Posterior vena cava (tissue), 2 donors: Measurements from ENCODE around the gene ASTN1. TPM values are rescaled to one million over a fixed set of nuclear protein-coding genes. Genes with fewer than 3 reads are reported as not detected.
A peak's percentile ranks its signal among the peaks of the same experiment; 100 is the strongest.

Experiments
- DNase-seq: peaks from one replicate; pipeline ENCODE4 v3.0.0-alpha.2; 2020; ENCODE audit warnings: low spot score
- intact Hi-C, 2 donors: fragments of 100-400 bp; cut with DNase I; formaldehyde crosslinking; loops; one replicate each; pipeline versions ENCODE4 v1.14.1 to v1.14.2; 2022 to 2023
- long read RNA-seq, 2 donors: library from polyadenylated mRNA; unstranded; transcript quantifications; one replicate each; pipeline ENCODE4 v2.0.0, GENCODE V29; 2020 to 2021
- total RNA-seq, 2 donors: library from RNA; stranded (reverse); fragmentation: NEBNext Ultra II Directional; extraction: Animal tissue kit (Norgen Biotek cat#: 25700); gene quantifications; one replicate each; pipeline ENCODE4 v1.2.1, GENCODE V29; 2021
- donor health status: DM: yes; HTN: yes; CAD: no.
- donor health status: DM: yes; HTN: yes; CAD: no.

ASTN1 gene
- total RNA-seq, result under 1 TPM; 0.14 to 0.19 TPM
- long read RNA-seq, donor 1, result 0 reads
- long read RNA-seq, donor 2, result 0 reads

DNA sequence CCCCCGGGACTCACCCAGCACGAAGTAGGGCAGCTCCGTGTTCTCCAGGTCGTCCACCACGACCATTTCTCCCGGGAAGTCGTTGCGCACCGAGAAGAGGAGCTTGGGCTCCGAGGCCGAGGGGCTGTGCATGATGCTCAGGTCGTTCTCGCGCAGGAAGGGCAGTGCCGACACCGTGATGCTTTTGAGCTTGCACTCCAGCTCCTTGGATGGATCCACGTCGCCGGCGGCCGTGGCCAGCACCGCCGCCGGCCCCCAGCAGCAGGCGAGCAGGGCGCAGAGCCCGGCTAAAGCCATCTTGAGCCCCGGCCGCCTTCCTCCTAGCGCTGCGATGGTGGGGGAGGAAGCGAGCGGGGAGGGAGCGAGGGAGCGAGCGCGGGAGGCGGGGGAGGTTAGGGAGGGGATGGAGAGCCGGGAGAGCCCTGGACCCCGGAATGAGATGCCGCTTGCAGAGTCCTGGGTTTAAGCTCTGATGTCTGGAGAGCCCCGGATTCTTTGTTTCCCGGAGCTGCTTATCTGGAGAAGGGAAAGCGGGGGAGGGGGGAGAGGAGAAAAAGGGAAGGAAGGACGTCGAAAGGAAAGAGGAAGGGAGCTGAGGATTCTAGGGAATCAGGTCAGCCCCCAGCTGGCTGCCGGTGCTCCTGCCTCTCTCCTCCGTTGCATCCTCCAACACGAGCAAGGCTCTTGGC, at the start of gene ASTN1:
TSS of gene ASTN1 (minus strand) at position 333 of the 689 bp plus-strand sequence. CDS start at position 297, 36 bp downstream.
- intact Hi-C loops, result no loop called here
- peak; percentile 64 for DNase-seq

DNA sequence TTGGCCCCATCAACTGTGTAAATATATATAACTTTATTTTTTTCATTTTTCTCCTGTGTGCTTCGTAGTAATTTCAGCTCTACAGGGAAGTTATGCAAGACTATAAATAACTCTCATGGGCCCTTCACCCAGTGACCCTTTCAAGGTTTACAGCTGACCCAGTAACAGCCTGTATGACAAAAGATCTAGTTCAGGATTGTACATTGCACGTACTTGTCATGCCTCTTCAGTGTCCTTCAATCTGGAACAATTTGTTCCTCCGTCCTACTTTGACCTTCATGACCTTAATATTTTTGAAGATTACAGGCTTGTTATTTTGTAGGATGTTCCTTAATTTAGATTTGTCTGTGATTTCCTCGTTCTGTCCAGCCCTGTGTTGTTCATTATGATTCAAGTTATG, 46.7 kb upstream of the ASTN1 start:
- no peak for DNase-seq
- intact Hi-C loops, result no loop called here

- DNase-seq, result no peak
- intact Hi-C loops, result no loop called here
These were observed 45.6 kb upstream of the ASTN1 start for GRCh38 chr1:177210071-177210470.

DNA sequence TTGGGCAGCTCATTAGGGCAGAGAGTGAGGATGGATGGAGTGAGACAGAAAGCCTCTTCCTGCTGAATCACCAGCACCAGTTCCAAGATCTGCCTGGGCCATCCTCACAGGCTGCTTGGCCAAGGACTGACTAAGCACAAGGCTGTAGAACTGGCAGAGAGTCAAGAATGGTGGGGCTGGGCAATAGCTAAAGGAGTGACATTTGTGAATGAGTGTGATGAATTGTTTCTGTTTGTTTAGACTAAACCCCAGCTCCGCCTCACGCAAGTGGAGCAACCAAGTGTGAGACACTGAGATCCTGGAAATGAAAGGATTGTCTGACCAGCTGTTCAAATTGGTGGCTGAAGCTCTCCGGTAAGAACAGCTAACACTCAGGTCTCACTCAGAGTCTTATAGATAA, 44.8 kb upstream of the ASTN1 start:
- intact Hi-C loops, result no loop called here

GRCh38 chr1:177208920-177209319, 44.4 kb upstream of the ASTN1 start:
- intact Hi-C loops, result no loop called here
- no peak for DNase-seq

More for the DNA sequence above, 44.8 kb upstream of the ASTN1 start:
- peak; percentile 91 for DNase-seq

- intact Hi-C loops, result no loop called here
- DNase-seq, result no peak
These were observed 42.4 kb upstream of the ASTN1 start for GRCh38 chr1:177206831-177207355.

DNA sequence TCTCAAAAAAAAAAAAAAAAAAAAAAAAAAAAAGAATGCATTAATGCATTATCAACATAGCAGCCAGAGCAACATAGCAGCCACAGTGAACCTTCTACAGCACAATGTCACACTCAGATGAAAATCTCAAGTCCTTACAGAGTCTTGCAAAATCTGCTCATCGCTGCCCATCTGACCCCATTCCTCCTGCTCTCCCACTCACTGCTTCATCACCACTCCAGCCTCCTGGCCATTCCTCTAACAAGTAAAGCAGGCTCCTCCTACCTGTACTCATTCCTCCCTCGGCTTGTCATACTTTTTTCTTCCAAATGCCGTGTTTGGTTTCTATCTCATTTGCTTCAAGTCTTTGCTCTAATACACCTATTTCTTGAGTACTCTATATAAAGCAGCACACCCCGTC, 35.8 kb upstream of the ASTN1 start:
- DNase-seq, result no peak

GRCh38 chr1:177198243-177198642, 33.7 kb upstream of the ASTN1 start:
- DNase-seq, result no peak

More for the DNA sequence above, 35.8 kb upstream of the ASTN1 start:
- intact Hi-C loops, result no loop called here

DNA sequence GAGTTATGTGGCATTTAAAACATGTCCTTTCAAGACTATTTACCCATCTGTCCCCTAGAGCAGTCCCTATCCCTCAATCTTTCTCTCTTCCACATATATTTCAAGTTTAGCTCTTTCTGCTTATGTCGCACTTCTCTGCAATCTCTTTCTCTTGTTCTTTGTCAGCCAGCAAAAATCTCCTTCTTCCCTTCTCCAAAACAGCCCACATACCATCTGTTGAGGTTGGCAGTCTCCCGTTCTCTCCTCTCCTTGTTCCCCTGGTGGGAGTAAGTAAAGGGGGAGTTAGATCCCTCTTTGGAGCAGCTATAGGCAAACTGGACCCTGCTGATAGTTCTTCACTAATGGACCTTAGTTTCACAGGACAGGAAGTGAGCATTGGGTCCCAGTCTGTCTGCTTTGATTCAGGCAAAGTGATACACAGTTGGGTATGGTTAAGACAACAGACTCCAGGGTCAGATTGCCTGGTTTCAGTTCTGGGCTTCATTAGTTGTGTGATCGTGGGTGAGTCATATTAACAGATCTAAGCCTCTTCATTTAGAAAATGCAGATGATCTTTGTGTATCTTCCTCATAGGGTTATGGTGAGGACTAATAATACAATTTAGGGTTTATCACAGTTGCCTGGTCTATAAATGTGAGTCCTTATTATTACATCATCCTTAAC, 25.9 kb upstream of the ASTN1 start:
- DNase-seq, result no peak

More at GRCh38 chr1:177198243-177198642, 33.7 kb upstream of the ASTN1 start:
- intact Hi-C loops, result no loop called here

DNA sequence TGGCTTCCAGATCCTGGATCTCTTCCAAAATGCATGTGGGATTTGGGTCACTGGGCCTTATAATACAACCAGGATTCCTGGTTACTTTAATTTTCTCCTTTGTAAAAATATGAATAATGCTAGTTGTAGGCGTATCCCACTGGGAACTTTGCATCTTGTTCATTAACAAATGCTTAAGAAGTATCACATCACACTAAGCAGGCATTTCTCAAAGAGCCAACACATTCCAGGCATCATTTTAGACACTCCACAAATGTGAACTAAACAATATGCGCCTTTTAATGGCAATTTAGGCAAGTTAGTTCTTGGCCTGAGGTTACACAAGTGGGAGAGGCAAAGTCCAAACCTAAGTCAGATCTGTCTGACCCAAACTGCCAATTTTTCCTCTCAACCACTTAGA, 22.1 kb upstream of the ASTN1 start:
- no peak for DNase-seq
- intact Hi-C loops, result loop anchor here in 1 of 2 donors (10.0 kb wide), 1 partner anchor 292 kb away; no protein-coding TSS in a partner anchor

More for the DNA sequence above, 25.9 kb upstream of the ASTN1 start:
- intact Hi-C loops, result no loop called here

DNA sequence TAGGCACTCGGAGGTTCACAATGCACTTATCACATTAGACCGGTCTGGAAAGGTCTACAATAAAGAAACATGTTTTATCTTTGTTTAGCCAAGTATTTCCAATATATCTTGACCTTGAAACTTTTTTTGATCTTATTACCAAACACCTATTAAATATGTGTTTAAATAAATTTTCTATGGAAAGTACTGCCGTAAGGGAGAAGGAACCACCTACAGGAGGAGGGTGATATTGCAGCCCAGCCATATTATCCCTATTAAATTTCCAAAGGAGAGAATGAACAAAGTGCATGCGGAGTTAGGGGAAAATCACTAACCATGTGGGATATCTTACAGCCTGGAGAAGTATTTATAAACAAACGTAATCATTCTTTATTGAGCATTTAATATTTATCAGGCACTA, 20.7 kb upstream of the ASTN1 start:
- intact Hi-C loops, result loop anchor here in 1 of 2 donors (10.0 kb wide), 1 partner anchor 290 kb away; no protein-coding TSS in a partner anchor
- no peak for DNase-seq

- DNase-seq, result no peak
- intact Hi-C loops, result loop anchor here in 1 of 2 donors (10.0 kb wide), 1 partner anchor 289 kb away; no protein-coding TSS in a partner anchor
These were observed 19.3 kb upstream of the ASTN1 start for GRCh38 chr1:177183836-177184235.

GRCh38 chr1:177181631-177182291, 17.2 kb upstream of the ASTN1 start:
- peak; percentile 85 for DNase-seq
- intact Hi-C loops, result loop anchor here in 1 of 2 donors (10.0 kb wide), 1 partner anchor 287 kb away; no protein-coding TSS in a partner anchor

GRCh38 chr1:177181280-177181630, 16.7 kb upstream of the ASTN1 start:
- intact Hi-C loops, result loop anchor here in 1 of 2 donors (10.0 kb wide), 1 partner anchor 286 kb away; no protein-coding TSS in a partner anchor
- no peak for DNase-seq

GRCh38 chr1:177174921-177175634, 10.6 kb upstream of the ASTN1 start:
- intact Hi-C loops, result no loop called here
- DNase-seq, result no peak

DNA sequence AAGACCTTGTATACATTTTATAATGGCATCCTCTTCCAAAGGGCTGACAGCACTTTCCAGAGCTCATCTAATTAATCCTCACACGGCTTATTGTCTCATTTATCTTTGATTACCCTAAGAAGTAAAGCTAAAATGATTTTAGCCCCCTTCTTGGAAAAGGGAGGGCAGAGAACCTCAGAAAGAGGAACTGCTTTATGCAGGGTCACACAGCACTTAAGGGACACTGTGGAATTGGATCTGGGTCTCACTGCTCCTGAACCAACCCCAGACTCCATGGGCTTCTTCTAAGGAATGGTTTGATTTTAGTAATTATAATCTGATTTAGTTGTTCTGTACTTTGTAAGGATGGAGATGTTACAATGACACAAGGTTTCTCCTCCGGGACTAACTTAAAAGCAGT, 9.5 kb upstream of the ASTN1 start:
- no peak for DNase-seq

DNA sequence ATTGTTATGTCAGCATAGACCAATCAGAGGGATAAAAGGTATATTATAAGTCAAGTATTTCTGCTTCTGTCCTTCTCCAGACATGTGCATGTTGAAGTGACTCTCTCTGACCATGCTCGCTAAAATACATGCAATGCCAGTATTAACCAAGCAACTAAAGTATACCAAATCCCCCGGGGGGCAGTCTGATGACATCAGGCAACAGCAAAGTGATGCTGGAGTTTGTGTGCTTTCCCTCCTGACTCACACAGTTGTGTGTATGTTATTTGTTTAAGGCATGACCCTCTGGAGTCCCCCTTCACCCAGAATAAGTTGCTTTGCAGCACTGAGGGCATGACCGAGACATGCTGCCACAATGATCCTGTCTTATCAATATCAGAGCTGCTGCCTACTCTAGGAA, 8.4 kb upstream of the ASTN1 start:
- DNase-seq, result no peak
- intact Hi-C loops, result no loop called here

More for the DNA sequence above, 9.5 kb upstream of the ASTN1 start:
- intact Hi-C loops, result no loop called here

GRCh38 chr1:177172272-177172671, 7.8 kb upstream of the ASTN1 start:
- DNase-seq, result no peak
- intact Hi-C loops, result no loop called here

DNA sequence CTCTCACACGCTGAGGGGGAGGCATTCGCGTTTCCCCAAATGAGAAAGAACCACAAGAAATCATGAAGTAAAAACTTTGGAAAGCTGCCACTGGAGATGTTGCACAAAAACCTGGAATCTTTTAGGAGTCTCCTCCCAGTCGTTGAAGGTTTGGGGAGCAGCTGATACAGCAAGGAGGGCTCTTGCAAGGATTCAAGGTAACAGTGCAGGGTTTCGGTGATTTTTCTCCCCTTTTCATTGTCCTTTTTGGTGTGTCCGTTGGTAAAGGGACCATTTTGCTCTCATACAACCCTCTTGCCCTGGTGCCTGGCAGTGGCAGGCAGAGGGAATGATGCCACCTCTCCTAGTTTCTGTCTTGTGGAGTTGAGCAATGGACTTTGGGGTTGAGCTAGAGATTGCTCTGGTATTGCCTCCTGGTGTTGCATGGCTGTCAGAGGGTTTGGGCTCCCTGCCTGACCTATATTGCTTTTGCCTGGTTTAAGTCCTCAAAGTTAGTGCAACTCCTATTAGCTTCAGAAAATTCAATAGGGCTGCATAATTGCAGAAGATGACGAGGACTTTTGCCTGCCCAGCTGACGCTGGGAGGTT, 7.1 kb upstream of the ASTN1 start:
- intact Hi-C loops, result no loop called here

More for the DNA sequence above, 7.1 kb upstream of the ASTN1 start:
- no peak for DNase-seq
